ENCODE data around the gene UBE2Q1.

The UBE2Q1 gene

GRCh38 chr1:154572468-154573167 is 14.2 kb upstream of the UBE2Q1 start:
- Histone ChIP-seq H3K4me3 (replicated peaks; ENCODE audit: insufficient read depth, low read length) (no peak overlapping the region), H3K27ac (replicated peaks) (no peak overlapping the region), H3K27me3 (ENCODE audit: insufficient read depth, poor library complexity, severe bottlenecking) (peaks cover 5% of the 10 kb centered on the region)
- no peak for DNase-seq (ENCODE audit: low read depth in 1 of 2, low spot score in 1 of 2)
- TF ChIP-seq GABPA (IDR thresholded peaks at IDR 0.05; ENCODE audit: low read depth), result no peak
- TF ChIP-seq REST (IDR thresholded peaks at IDR 0.05; ENCODE audit: insufficient replicate concordance, low read depth), result no peak
- TF ChIP-seq SPI1 (IDR thresholded peaks at IDR 0.05; ENCODE audit: borderline replicate concordance, low read depth), result no peak
- no peak for TF ChIP-seq POLR2AphosphoS5 (IDR thresholded peaks at IDR 0.05; ENCODE audit: low read depth)
- no peak for TF ChIP-seq CTCF (IDR thresholded peaks at IDR 0.05; ENCODE audit: insufficient read depth, low read length)

GRCh38 chr1:154571964-154572288 is 13.5 kb upstream of the UBE2Q1 start:
- H3K27ac ChIP-seq (replicated peaks), result no peak overlapping the region
- no peak for DNase-seq (ENCODE audit: low read depth in 1 of 2, low spot score in 1 of 2)
- TF ChIP-seq POLR2AphosphoS5 (IDR thresholded peaks at IDR 0.05; ENCODE audit: low read depth) (no peak), REST (IDR thresholded peaks at IDR 0.05; ENCODE audit: insufficient replicate concordance, low read depth) (no peak), SPI1 (IDR thresholded peaks at IDR 0.05; ENCODE audit: borderline replicate concordance, low read depth) (no peak), CTCF (IDR thresholded peaks at IDR 0.05; ENCODE audit: insufficient read depth, low read length) (no peak), GABPA (IDR thresholded peaks at IDR 0.05; ENCODE audit: low read depth) (no peak)

GRCh38 chr1:154571244-154571963 is 12.9 kb upstream of the UBE2Q1 start:
- TF ChIP-seq CTCF (IDR thresholded peaks at IDR 0.05; ENCODE audit: insufficient read depth, low read length) (no peak), SPI1 (IDR thresholded peaks at IDR 0.05; ENCODE audit: borderline replicate concordance, low read depth) (no peak), POLR2AphosphoS5 (IDR thresholded peaks at IDR 0.05; ENCODE audit: low read depth) (no peak)
- Histone ChIP-seq H3K27me3 (ENCODE audit: insufficient read depth, poor library complexity, severe bottlenecking) (peaks cover 5% of the 10 kb centered on the region), H3K4me3 (replicated peaks; ENCODE audit: insufficient read depth, low read length) (no peak overlapping the region), H3K27ac (replicated peaks) (no peak overlapping the region)
- no peak for DNase-seq (ENCODE audit: low read depth in 1 of 2, low spot score in 1 of 2)

More at GRCh38 chr1:154571964-154572288, 13.5 kb upstream of the UBE2Q1 start:
- Histone ChIP-seq H3K4me3 (replicated peaks; ENCODE audit: insufficient read depth, low read length) (no peak overlapping the region), H3K27me3 (ENCODE audit: insufficient read depth, poor library complexity, severe bottlenecking) (peaks cover 5% of the 10 kb centered on the region)
